ENCODE results near the gene DES. TPM values are rescaled to one million over a fixed set of nuclear protein-coding genes. Genes with fewer than 3 reads are reported as not detected.

DES gene
- total RNA-seq, 1 donor from 2014 or later, result not detected

DNA sequence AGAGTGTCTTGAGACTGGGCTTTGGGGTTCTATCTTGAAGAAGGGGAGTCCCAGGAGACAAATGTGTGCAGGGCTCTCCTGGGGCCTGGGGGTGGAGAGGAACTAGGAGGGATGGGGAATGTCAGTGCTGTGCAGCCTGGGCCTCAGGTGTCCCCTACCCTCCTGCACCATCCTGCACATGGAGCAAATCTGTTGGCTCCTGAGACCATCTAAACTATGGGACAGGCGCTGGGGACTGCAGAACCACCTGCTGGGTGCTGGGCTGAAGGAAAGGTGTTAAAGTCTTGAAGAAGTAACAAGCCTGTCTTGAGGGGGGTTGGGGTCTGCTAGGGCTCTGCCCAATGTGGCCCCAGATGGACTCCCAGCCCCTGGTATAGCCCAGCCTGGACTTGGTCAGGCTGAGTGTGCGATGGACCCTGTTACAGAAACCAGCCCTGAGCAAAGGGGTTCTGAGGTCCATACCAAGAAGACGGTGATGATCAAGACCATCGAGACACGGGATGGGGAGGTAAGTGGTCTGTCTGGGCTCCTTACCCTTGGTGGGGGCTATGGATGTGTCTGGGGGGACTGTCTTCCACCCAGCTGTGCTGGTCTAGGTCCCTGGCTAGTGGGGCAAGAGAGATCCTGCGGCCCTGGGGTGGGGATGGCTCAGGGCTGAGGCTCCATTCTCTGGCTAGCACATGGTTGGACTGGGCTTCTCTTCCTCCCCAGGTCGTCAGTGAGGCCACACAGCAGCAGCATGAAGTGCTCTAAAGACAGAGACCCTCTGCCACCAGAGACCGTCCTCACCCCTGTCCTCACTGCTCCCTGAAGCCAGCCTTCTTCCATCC is 7.3 kb downstream of the DES start:
- Mint-ChIP-seq H3K4me3 (no peak overlapping the region), H3K27me3 (peaks cover 32% of the 10 kb centered on the region), H3K27ac (no peak overlapping the region), H3K4me1 (no peaks in the 10 kb centered on the region), H3K36me3 (ENCODE audit: low read depth) (no peaks in the 10 kb centered on the region), H3K9me3 (no peaks in the 10 kb centered on the region)
- ChIA-PET CTCF (no interaction called here), POLR2A (no interaction called here)
- DNase-seq (no peak), ATAC-seq (ENCODE audit: low read depth) (no peak)
- TF ChIP-seq, protein P1, sequence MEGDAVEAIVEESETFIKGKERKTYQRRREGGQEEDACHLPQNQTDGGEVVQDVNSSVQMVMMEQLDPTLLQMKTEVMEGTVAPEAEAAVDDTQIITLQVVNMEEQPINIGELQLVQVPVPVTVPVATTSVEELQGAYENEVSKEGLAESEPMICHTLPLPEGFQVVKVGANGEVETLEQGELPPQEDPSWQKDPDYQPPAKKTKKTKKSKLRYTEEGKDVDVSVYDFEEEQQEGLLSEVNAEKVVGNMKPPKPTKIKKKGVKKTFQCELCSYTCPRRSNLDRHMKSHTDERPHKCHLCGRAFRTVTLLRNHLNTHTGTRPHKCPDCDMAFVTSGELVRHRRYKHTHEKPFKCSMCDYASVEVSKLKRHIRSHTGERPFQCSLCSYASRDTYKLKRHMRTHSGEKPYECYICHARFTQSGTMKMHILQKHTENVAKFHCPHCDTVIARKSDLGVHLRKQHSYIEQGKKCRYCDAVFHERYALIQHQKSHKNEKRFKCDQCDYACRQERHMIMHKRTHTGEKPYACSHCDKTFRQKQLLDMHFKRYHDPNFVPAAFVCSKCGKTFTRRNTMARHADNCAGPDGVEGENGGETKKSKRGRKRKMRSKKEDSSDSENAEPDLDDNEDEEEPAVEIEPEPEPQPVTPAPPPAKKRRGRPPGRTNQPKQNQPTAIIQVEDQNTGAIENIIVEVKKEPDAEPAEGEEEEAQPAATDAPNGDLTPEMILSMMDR (IDR thresholded peaks at IDR 0.05), result no peak
- intact Hi-C loops (cut with micrococcal nuclease), result no loop called here

DNA sequence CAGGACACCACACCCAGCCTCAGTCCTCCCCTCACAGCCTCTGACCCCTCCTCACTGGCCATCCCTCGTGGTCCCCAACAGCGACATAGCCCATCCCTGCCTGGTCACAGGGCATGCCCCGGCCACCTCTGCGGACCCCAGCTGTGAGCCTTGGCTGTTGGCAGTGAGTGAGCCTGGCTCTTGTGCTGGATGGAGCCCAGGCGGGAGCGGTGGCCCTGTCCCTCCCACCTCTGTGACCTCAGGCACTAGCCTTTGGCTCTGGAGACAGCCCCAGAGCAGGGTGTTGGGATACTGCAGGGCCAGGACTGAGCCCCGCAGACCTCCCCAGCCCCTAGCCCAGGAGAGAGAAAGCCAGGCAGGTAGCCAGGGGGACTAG is 7.9 kb downstream of the DES start:
- intact Hi-C loops (cut with micrococcal nuclease), result no loop called here
- ChIA-PET POLR2A (no interaction called here), CTCF (no interaction called here)
- H3K4me3 Mint-ChIP-seq, result no peak overlapping the region
- ATAC-seq (ENCODE audit: low read depth), result no peak
- H3K9me3 Mint-ChIP-seq, result no peaks in the 10 kb centered on the region
- H3K36me3 Mint-ChIP-seq (ENCODE audit: low read depth), result no peaks in the 10 kb centered on the region
- H3K27ac Mint-ChIP-seq, result no peak overlapping the region
- no peak for DNase-seq
- TF ChIP-seq, protein P1 (IDR thresholded peaks at IDR 0.05), result no peak
- H3K4me1 Mint-ChIP-seq, result no peaks in the 10 kb centered on the region
- peaks cover 27% of the 10 kb centered on the region for H3K27me3 Mint-ChIP-seq

DNA sequence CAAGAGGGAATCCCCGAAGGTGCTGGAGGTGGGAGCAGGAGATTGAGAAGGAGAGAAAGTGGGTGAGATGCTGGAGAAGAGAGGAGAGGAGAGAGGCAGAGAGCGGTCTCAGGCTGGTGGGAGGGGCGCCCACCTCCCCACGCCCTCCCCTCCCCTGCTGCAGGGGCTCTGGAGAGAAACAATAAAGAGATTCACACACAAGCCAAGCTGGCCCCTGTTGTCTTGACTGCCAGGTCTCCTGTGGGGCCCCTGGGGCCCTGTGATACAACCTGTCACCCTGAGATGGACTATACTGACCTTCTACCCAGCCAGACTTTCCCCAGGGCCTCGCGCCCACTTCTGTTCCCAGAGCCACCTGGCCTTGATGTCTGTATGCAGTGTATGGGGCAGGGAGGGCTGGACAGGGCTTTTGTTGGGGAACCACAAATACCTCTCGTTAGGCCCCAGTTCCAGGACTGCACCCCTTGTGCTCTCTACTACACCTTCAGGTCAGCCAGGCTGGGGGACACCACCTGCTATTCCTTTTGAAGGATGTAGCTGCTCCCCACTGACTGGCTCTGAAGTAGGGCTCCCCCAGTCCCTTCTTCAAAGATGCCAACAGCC is 8.5 kb downstream of the DES start:
- no peak overlapping the region for H3K27ac Mint-ChIP-seq
- TF ChIP-seq, protein P1 (IDR thresholded peaks at IDR 0.05), result no peak
- ATAC-seq (ENCODE audit: low read depth) (no peak), DNase-seq (no peak)
- intact Hi-C loops (cut with micrococcal nuclease), result no loop called here
- no peak overlapping the region for H3K4me3 Mint-ChIP-seq
- H3K4me1 Mint-ChIP-seq, result no peaks in the 10 kb centered on the region
- ChIA-PET POLR2A (no interaction called here), CTCF (no interaction called here)
- no peaks in the 10 kb centered on the region for H3K36me3 Mint-ChIP-seq (ENCODE audit: low read depth)
- no peaks in the 10 kb centered on the region for H3K9me3 Mint-ChIP-seq
- H3K27me3 Mint-ChIP-seq, result peaks cover 25% of the 10 kb centered on the region

DNA sequence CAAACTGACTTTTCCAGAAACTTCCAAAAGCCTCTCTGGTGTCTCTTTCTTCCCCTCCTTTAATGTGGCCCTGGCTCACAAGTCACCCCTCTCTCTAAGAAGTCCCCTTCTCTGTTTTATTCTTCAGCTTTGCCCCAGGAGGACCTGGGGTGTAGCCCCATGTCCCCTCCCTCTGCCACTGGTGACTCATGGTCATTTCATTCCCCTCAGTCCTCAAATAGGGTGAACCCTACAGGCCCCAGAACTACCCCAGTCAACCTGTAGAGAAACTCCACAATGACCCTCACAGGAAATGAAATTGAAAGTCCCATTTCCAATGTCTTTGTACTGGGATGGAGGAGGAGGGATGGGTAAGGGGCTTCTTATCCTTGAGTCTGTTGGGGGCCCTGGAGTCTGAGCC is 10.3 kb downstream of the DES start:
- no peak for DNase-seq
- TF ChIP-seq, protein P1 (IDR thresholded peaks at IDR 0.05), result no peak
- POLR2A ChIA-PET, result no interaction called here
- no peak for ATAC-seq (ENCODE audit: low read depth)
- intact Hi-C loops (cut with micrococcal nuclease), result no loop called here
- H3K36me3 Mint-ChIP-seq (ENCODE audit: low read depth), result no peaks in the 10 kb centered on the region
- no peaks in the 10 kb centered on the region for H3K4me1 Mint-ChIP-seq
- no peaks in the 10 kb centered on the region for H3K9me3 Mint-ChIP-seq
- H3K4me3 Mint-ChIP-seq, result no peak overlapping the region
- peaks cover 31% of the 10 kb centered on the region for H3K27me3 Mint-ChIP-seq
- no peak overlapping the region for H3K27ac Mint-ChIP-seq
- CTCF ChIA-PET, result no interaction called here

DNA sequence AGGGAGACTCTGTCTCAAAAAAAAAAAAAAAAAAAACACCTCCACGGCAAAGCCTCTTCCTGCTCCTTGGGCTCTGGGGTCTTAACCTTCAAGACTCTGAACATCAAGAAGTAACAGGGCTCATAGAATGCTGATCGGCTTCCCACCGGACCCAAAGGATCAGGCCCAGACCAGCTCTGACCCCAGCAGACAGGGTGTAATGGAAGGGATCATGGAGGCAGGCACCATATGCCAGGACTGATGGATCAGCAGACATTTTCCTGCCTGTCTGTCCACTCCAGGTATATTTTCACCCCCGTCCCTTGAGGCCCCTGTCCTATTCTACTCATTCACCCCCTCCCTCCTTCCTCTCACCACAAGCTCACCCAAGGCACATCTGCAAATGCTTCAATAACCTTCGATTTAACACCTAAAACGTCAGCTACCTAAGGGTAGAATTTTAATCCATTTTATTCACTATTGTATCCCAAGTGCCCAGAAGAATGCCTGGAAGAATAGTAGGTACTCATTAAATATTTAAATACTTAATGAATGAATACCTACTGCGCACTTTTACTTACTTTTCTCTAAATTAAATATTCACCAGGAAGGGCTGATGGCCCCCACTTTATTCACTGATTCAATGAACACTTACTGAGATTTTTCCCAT is 11.9 kb downstream of the DES start:
- DNase-seq (no peak), ATAC-seq (ENCODE audit: low read depth) (no peak)
- Mint-ChIP-seq H3K4me3 (no peak overlapping the region), H3K36me3 (ENCODE audit: low read depth) (no peaks in the 10 kb centered on the region), H3K4me1 (no peaks in the 10 kb centered on the region), H3K27ac (no peak overlapping the region), H3K27me3 (peaks cover 28% of the 10 kb centered on the region), H3K9me3 (no peaks in the 10 kb centered on the region)
- ChIA-PET POLR2A (interaction anchor here (0.5 to 0.6 kb wide), 2 partner anchors 47 to 252 kb away, joined by 4 to 5 read pairs; no protein-coding TSS in a partner anchor), CTCF (interaction anchor here (1.9 kb wide), 1 partner anchor 99 kb away, joined by 5 read pairs; no protein-coding TSS in a partner anchor)
- TF ChIP-seq, protein P1 (IDR thresholded peaks at IDR 0.05), result no peak
- intact Hi-C loops (cut with micrococcal nuclease), result no loop called here
